Left ventricle myocardium inferior (tissue), 1 donor: Measurements from ENCODE around the gene MRPS26. TPM values are rescaled to one million over a fixed set of nuclear protein-coding genes. Genes with fewer than 3 reads are reported as not detected.
"Not testable (repeated sequence)": the region's sequence is repeated elsewhere in the genome, so short reads cannot be mapped to it uniquely, and the experiment has no call there.

ENCODE experiments used
- DNase-seq: peaks from one replicate; pipeline ENCODE4 v3.0.0-alpha.2; 2020
- H3K27ac ChIP-seq: fragments of 200-600 bp; replicated peaks from 2 replicates; pipeline ENCODE4 v1.8.0; 2021
- H3K27me3 ChIP-seq: fragments of 200-600 bp; 2 replicates; pipeline ENCODE4 v1.8.0; 2021; ENCODE audit warnings: low read depth
- H3K36me3 ChIP-seq: fragments of 200-600 bp; 2 replicates; pipeline ENCODE4 v1.8.0; 2021
- H3K4me1 ChIP-seq: fragments of 200-600 bp; 2 replicates; pipeline ENCODE4 v1.8.0; 2021
- H3K4me3 ChIP-seq: fragments of 200-600 bp; 2 replicates; pipeline ENCODE4 v1.8.0; 2021; ENCODE audit warnings: mild to moderate bottlenecking, moderate library complexity
- H3K9me3 ChIP-seq: fragments of 200-600 bp; replicated peaks from 2 replicates; pipeline ENCODE4 v1.8.0; 2021
- CTCF ChIP-seq: fragments of 200-600 bp; IDR thresholded peaks from 2 replicates; pipeline ENCODE4 v1.8.0; 2021; ENCODE audit warnings: antibody characterized with exemption, mild to moderate bottlenecking, borderline replicate concordance
- intact Hi-C: fragments of 100-400 bp; cut with micrococcal nuclease; formaldehyde crosslinking; loops from one replicate; pipeline ENCODE4 v1.11.0; 2022
- total RNA-seq: library from RNA; stranded (reverse); fragmentation: NEBNext Ultra II Directional; extraction: Animal tissue kit (Norgen Biotek cat#: 25700); gene quantifications from one replicate; pipeline ENCODE4 v1.2.1, GENCODE V29; 2021
- donor health status: DM: no; HTN: yes; CAD: no; lungs with severe emphysema.

MRPS26 gene
- total RNA-seq, 1 donor from 2014 or later, result 55.6 TPM

- peaks cover 69% of the 10 kb centered on the region for H3K36me3 ChIP-seq
- no peak overlapping the region for H3K4me3 ChIP-seq
- H3K9me3 ChIP-seq, result no peaks in the 10 kb centered on the region
- no peaks in the 10 kb centered on the region for H3K4me1 ChIP-seq
- no peak overlapping the region for H3K27ac ChIP-seq
- intact Hi-C loops, result no loop called here
- H3K27me3 ChIP-seq, result no peaks in the 10 kb centered on the region
- TF ChIP-seq CTCF, result no peak
- no peak for DNase-seq
Observed at GRCh38 chr20:3021777-3022176, 24.1 kb upstream of the MRPS26 start.

GRCh38 chr20:3022559-3023490 lies 23.0 kb upstream of the MRPS26 start:
- intact Hi-C loops, H3K9me3 ChIP-seq, H3K4me1 ChIP-seq, H3K27ac ChIP-seq, DNase-seq, H3K27me3 ChIP-seq, H3K4me3 ChIP-seq: not testable (repeated sequence)
- H3K36me3 ChIP-seq, result peaks cover 74% of the 10 kb centered on the region

GRCh38 chr20:3027987-3028386 lies 17.9 kb upstream of the MRPS26 start:
- Histone ChIP-seq H3K27me3 (no peaks in the 10 kb centered on the region), H3K4me1 (peaks cover 9% of the 10 kb centered on the region), H3K36me3 (peaks cover 80% of the 10 kb centered on the region), H3K9me3 (no peaks in the 10 kb centered on the region), H3K4me3 (no peak overlapping the region), H3K27ac (no peak overlapping the region)
- intact Hi-C loops, result no loop called here
- DNase-seq, result no peak
- TF ChIP-seq CTCF, result no peak

GRCh38 chr20:3031524-3032147 lies 14.2 kb upstream of the MRPS26 start:
- peaks cover 11% of the 10 kb centered on the region for H3K4me1 ChIP-seq
- no peak overlapping the region for H3K4me3 ChIP-seq
- intact Hi-C loops, result no loop called here
- H3K36me3 ChIP-seq, result peaks cover 64% of the 10 kb centered on the region
- H3K27me3 ChIP-seq, result no peaks in the 10 kb centered on the region
- TF ChIP-seq CTCF, result no peak
- H3K9me3 ChIP-seq, result no peaks in the 10 kb centered on the region
- no peak for DNase-seq
- no peak overlapping the region for H3K27ac ChIP-seq

GRCh38 chr20:3032624-3033023 lies 13.2 kb upstream of the MRPS26 start:
- no peaks in the 10 kb centered on the region for H3K9me3 ChIP-seq
- no peak overlapping the region for H3K4me3 ChIP-seq
- no peak for TF ChIP-seq CTCF
- no peak for DNase-seq
- peaks cover 64% of the 10 kb centered on the region for H3K36me3 ChIP-seq
- H3K27me3 ChIP-seq, result no peaks in the 10 kb centered on the region
- peak overlapping the region; percentile 52 for H3K27ac ChIP-seq
- intact Hi-C loops, result no loop called here
- peaks cover 11% of the 10 kb centered on the region for H3K4me1 ChIP-seq

- Histone ChIP-seq H3K27me3 (no peaks in the 10 kb centered on the region), H3K36me3 (peaks cover 58% of the 10 kb centered on the region), H3K27ac (no peak overlapping the region), H3K4me3 (no peak overlapping the region), H3K4me1 (peaks cover 17% of the 10 kb centered on the region), H3K9me3 (no peaks in the 10 kb centered on the region)
- DNase-seq, result no peak
- no peak for TF ChIP-seq CTCF
- intact Hi-C loops, result no loop called here
Observed at GRCh38 chr20:3037654-3038053, 8.2 kb upstream of the MRPS26 start.
